Prostate gland (tissue), 2 donors: ENCODE results near the gene GPRC5D. TPM values are rescaled to one million over a fixed set of nuclear protein-coding genes. Genes with fewer than 3 reads are reported as not detected.

Experiments used
- DNase-seq: peaks from one replicate; pipeline ENCODE4 v3.0.0-alpha.2; 2019; ENCODE audit warnings: low spot score
- H3K27ac ChIP-seq, 2 donors: fragments of 200-600 bp; sonication (generic); 2 replicates each; pipeline ENCODE4 v1.5.1; 2017 to 2019
- H3K27me3 ChIP-seq: fragments of 200-600 bp; sonication (generic); replicated peaks from 2 replicates; pipeline ENCODE4 v1.5.1; 2019; ENCODE audit not compliant: insufficient read depth
- H3K36me3 ChIP-seq, 2 donors: fragments of 200-600 bp; sonication (generic); 1 replicate in 1 of 2; 2 replicates in 1 of 2; pipeline versions ENCODE4 v1.5.1 to v1.8.1; 2017 to 2019
- H3K4me1 ChIP-seq: fragments of 200-600 bp; sonication (generic); replicated peaks from 2 replicates; pipeline ENCODE4 v1.5.1; 2019
- H3K4me3 ChIP-seq, 2 donors: fragments of 200-600 bp; sonication (generic); 2 replicates each; pipeline ENCODE4 v1.5.1; 2017 to 2019
- H3K9me3 ChIP-seq: fragments of 200-600 bp; sonication (generic); 2 replicates; pipeline ENCODE4 v1.5.1; 2017
- POLR2A ChIP-seq: fragments of 450-650 bp; IDR thresholded peaks from one replicate; pipeline ENCODE4 v1.6.1; 2016; ENCODE audit warnings: antibody characterized with exemption, mild to moderate bottlenecking
- POLR2AphosphoS5 ChIP-seq: sonication (generic); formaldehyde crosslinking; IDR thresholded peaks from one replicate; pipeline ENCODE4 v1.6.1; 2017; ENCODE audit warnings: antibody characterized with exemption
- WGBS: methylation state at CpG from one replicate; pipeline ENCODE4 v1.1.5; 2018; 5-methylcytosine and 5-hydroxymethylcytosine counted together
- intact Hi-C: fragments of 100-400 bp; cut with DNase I; formaldehyde crosslinking; loops from one replicate; pipeline ENCODE4 v1.14.2; 2022
- total RNA-seq, 2 donors: library from RNA; depleted of rRNA; stranded (reverse); fragments of >200 nt; gene quantifications; one replicate each; pipeline ENCODE4 v1.1.0, GENCODE V29; 2016
- TF ChIP-seq, protein P1 (sequence below), 4 experiments: fragments of 200-600 bp in 2 of 4; fragments of 450-650 bp in 2 of 4; sonication (generic) in 2 of 4; IDR thresholded peaks; 1 replicate in 3 of 4; 2 replicates in 1 of 4; pipeline ENCODE4 v1.5.1; 2016 to 2019; ENCODE audit warnings: antibody characterized with exemption in 4 of 4, mild to moderate bottlenecking in 2 of 4, moderate library complexity in 2 of 4

Gene GPRC5D
- total RNA-seq, 2 donors from 2014 or later = not detected

DNA sequence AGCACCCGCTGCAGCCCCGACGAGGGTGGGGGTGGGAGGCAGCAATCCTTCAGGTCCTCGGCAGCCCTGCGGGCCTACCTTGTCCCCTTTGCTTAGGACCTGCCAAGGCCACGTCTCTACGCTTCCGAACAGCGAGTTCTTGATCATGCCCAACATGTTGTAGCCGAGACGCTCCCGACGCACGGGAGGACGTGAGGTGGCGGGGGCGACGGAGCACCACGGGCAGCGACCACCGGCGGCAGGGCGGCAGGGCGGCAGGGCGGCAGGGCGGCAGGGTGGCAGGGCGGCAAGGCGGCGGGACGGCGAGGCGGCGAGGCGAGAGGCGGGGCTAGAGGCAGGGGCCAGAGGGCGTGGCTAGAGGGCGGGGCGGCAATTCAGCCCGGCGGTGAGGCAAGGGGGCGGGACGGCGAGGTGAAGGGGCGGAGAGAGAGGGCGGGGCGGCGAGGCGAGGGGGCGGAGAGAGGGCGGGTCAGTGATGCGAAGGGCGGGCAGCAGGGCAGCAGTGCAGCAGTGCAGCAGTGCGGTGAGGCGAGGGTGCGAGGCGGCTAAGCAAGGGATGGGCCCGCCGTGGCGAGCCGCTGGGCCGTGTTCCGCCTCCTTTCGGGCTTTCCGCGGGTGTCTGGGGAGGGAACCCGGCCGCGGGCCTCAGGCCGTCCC, 48.1 kb upstream of the GPRC5D start, which contains the start of gene HEBP1:
Gene HEBP1 (minus strand): TSS at position 307 of the 657 bp plus-strand sequence. CDS start 151 bp downstream, at position 156.
- under 1% methylated on average over 56 of the region's 69 CpGs for WGBS
- peaks cover 3% of the 10 kb centered on the region for H3K4me1 ChIP-seq
- TF ChIP-seq, protein P1, sequence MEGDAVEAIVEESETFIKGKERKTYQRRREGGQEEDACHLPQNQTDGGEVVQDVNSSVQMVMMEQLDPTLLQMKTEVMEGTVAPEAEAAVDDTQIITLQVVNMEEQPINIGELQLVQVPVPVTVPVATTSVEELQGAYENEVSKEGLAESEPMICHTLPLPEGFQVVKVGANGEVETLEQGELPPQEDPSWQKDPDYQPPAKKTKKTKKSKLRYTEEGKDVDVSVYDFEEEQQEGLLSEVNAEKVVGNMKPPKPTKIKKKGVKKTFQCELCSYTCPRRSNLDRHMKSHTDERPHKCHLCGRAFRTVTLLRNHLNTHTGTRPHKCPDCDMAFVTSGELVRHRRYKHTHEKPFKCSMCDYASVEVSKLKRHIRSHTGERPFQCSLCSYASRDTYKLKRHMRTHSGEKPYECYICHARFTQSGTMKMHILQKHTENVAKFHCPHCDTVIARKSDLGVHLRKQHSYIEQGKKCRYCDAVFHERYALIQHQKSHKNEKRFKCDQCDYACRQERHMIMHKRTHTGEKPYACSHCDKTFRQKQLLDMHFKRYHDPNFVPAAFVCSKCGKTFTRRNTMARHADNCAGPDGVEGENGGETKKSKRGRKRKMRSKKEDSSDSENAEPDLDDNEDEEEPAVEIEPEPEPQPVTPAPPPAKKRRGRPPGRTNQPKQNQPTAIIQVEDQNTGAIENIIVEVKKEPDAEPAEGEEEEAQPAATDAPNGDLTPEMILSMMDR (IDR thresholded peaks at IDR 0.05) = peak in 2 of 4 experiments; percentile 10 to 40
- TF ChIP-seq POLR2A = peak; percentile 98
- peak; percentile 86 for TF ChIP-seq POLR2AphosphoS5
- peak; percentile 96 for DNase-seq
- intact Hi-C loops = loop anchor here (5.0 kb wide), 1 partner anchor 83 kb away; no protein-coding TSS in a partner anchor
- no peaks in the 10 kb centered on the region for H3K9me3 ChIP-seq
- H3K36me3 ChIP-seq = no peaks in the 10 kb centered on the region
- no peaks in the 10 kb centered on the region for H3K27me3 ChIP-seq
- H3K27ac ChIP-seq = peak within 1 kb of the TSS; percentile 95 to 96
- H3K4me3 ChIP-seq = peak within 1 kb of the TSS; percentile 67 to 82

DNA sequence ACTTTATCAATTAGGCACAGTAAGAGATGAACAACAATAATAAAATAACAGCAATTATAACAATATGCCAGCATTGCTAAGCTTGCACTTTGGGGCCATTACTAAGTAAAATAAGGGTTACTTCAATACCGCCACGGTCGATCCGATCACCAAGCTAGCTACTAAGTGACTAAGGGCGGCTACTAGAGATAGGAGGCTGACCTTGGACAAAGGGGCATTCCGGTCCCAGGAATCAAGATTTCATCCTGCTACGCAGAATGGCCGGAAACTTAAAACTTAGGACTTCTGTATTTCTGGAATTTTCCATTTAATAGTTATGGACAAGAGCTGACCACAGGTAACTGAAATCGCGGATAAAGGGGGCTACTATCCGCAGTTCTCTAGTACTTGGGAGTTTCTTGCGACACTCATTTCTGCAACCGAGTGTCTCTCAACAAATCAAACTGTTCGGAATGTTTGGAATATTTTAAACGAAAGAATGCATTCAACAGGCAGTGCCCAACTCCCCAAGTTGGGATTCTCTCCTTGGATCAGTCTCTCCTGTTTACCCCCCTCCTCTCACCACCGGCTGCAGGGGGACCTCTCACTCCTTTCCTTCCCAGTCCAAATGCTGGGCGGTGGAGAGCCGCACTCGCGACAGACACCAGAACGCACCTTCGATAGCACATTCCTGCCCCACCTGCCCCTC, 47.4 kb upstream of the GPRC5D start:
- 26% methylated on average over 22 of the region's 22 CpGs for WGBS
- Histone ChIP-seq H3K27me3 (no peaks in the 10 kb centered on the region), H3K27ac (peak overlapping the region; percentile 73 to 95), H3K9me3 (no peaks in the 10 kb centered on the region), H3K36me3 (no peaks in the 10 kb centered on the region), H3K4me3 (peak overlapping the region; percentile 67 to 82), H3K4me1 (peaks cover 3% of the 10 kb centered on the region)
- DNase-seq = no peak
- intact Hi-C loops = no loop called here
- TF ChIP-seq POLR2AphosphoS5 (no peak), POLR2A (no peak)
- TF ChIP-seq, protein P1 (IDR thresholded peaks at IDR 0.05) = no peak

DNA sequence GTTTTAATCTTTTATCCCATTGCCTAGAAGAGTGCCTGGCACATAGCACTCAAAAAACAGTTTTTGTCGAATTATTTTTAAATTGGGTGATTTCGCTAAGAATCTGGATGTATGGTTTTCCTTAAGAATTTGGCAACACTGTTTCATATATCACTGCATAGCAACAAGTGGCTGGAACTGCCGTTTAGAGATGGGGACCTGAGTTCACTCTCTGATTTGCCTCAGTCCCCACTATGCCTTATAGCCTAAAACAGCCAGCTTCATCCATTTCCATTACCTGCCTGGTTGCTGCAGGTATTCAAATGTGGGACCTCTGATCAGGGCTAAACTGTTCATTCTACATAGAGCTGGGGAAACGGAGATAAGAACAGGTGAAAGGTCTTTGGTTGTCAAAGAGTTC, 46.3 kb upstream of the GPRC5D start:
- Histone ChIP-seq H3K4me3 (no peak overlapping the region), H3K9me3 (no peaks in the 10 kb centered on the region), H3K4me1 (peaks cover 3% of the 10 kb centered on the region), H3K27me3 (no peaks in the 10 kb centered on the region), H3K27ac (no peak overlapping the region), H3K36me3 (no peaks in the 10 kb centered on the region)
- no peak for DNase-seq
- intact Hi-C loops = no loop called here
- WGBS = 86% methylated on average over 4 of the region's 4 CpGs
- TF ChIP-seq, protein P1 (IDR thresholded peaks at IDR 0.05) = no peak
- TF ChIP-seq POLR2AphosphoS5 (no peak), POLR2A (no peak)

DNA sequence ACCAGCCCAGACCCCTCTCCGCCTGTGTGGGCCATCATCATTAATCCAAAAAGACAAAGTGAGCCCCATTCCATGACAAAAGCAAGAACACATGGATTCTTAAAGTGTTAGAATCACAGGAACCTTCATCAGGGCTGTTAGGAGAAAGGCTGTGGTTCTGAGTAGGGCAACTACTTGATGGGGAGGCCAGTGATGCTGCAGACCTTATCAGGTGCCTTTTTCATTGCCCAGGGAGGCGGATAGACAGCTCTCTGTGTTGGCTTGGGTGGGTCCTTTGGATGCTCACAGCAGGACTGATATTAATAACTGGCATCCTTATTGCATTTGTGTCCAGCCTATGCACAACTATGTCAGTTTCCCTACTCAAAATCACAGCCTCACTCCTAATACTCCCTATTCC, 45.8 kb upstream of the GPRC5D start:
- H3K27me3 ChIP-seq = no peaks in the 10 kb centered on the region
- DNase-seq = no peak
- H3K4me3 ChIP-seq = no peak overlapping the region
- WGBS = 40% methylated on average over 2 of the region's 2 CpGs
- H3K27ac ChIP-seq = no peak overlapping the region
- TF ChIP-seq POLR2A (no peak), POLR2AphosphoS5 (no peak)
- TF ChIP-seq, protein P1 (IDR thresholded peaks at IDR 0.05) = no peak
- H3K9me3 ChIP-seq = no peaks in the 10 kb centered on the region
- H3K4me1 ChIP-seq = peaks cover 3% of the 10 kb centered on the region
- intact Hi-C loops = no loop called here
- no peaks in the 10 kb centered on the region for H3K36me3 ChIP-seq
